Measurements from ENCODE around the gene PES1. TPM values are rescaled to one million over a fixed set of nuclear protein-coding genes. Genes with fewer than 3 reads are reported as not detected.
"Not testable (repeated sequence)": the region's sequence is repeated elsewhere in the genome, so short reads cannot be mapped to it uniquely, and the experiment has no call there.

PES1 gene
- total and polyA plus RNA-seq, 11 donors = 15.7 to 60.9 (median 27.8) TPM

DNA sequence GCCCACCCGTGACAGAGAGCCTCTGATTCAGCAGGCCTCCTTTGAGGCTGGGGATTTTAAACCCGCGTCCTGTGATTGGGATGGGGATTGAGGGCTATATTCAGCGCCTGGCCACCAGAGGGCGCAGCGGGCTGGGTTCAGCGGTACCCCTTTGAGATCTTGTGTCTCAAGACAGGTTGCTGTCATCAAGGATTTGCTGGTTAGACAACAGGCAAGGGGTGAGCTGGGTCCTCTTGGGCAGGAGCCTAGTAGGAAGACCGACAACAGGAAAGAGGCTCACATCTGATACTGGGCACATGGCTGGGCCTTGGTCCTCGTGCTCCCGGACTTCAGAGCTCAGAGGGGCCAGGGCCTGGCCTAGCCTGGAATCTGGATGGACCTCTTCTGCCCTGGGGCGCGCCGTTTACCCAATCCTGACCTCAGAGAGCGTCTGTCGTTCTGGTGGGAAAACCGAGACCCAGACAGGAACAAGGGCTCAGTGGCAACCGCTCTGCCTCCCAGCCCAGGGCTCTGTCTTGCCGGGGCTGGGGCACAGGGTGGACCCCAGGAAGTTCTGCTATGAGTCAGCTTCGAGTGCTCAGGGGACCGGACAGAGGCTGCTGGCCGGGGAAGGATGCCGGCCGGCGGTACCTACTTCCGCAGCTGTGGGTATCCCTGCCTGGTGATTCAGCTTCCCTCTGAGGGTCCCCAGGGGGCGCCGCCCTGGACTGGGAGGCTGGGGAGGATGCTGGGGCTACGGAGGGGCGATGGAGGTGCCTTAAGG lies 42.9 kb upstream of the PES1 start:
- DNase-seq (peak; percentile 83 to 93 (median 85)), ATAC-seq (peak; percentile 65 to 82 (median 74))
- H3K9me3 ChIP-seq = no peaks in the 10 kb centered on the region
- H3K27ac ChIP-seq = peak overlapping the region; percentile 23 to 98 (median 88)
- H3K36me3 ChIP-seq = no peaks in the 10 kb centered on the region
- WGBS, 4 donors = 10 to 18% (median 13%) methylated on average over 25 to 29 of the region's 29 CpGs
- intact Hi-C loops (cut with DNase I) = loop anchor here (1.0 to 10.0 kb wide), 14 partner anchors 32 to 288 kb away; partner anchors contain the start of genes DUSP18 (in 3 of the 10), OSBP2 (in 1 of the 10) and PES1 (in 1 of the 10)
- H3K4me3 ChIP-seq = peak overlapping the region in 11 of 12 donors; percentile 6 to 90 (median 77)
- peaks cover 0 to 37% (median 27%) of the 10 kb centered on the region in 12 donors for H3K4me1 ChIP-seq
- TF ChIP-seq POLR2A (IDR thresholded peaks at IDR 0.05) = no peak
- TF ChIP-seq, protein P1, sequence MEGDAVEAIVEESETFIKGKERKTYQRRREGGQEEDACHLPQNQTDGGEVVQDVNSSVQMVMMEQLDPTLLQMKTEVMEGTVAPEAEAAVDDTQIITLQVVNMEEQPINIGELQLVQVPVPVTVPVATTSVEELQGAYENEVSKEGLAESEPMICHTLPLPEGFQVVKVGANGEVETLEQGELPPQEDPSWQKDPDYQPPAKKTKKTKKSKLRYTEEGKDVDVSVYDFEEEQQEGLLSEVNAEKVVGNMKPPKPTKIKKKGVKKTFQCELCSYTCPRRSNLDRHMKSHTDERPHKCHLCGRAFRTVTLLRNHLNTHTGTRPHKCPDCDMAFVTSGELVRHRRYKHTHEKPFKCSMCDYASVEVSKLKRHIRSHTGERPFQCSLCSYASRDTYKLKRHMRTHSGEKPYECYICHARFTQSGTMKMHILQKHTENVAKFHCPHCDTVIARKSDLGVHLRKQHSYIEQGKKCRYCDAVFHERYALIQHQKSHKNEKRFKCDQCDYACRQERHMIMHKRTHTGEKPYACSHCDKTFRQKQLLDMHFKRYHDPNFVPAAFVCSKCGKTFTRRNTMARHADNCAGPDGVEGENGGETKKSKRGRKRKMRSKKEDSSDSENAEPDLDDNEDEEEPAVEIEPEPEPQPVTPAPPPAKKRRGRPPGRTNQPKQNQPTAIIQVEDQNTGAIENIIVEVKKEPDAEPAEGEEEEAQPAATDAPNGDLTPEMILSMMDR (IDR thresholded peaks at IDR 0.05) = peak; percentile 91 to 96 (median 94)
- no peaks in the 10 kb centered on the region for H3K27me3 ChIP-seq

- not testable (repeated sequence) for DNase-seq, H3K4me3 ChIP-seq, H3K27ac ChIP-seq, ATAC-seq, H3K27me3 ChIP-seq, H3K9me3 ChIP-seq, H3K36me3 ChIP-seq
- H3K4me1 ChIP-seq = peaks cover 0 to 34% (median 15%) of the 10 kb centered on the region in 12 donors
- WGBS, 4 donors = 92 to 97% (median 96%) methylated on average over 11 to 25 of the region's 31 CpGs
- intact Hi-C loops (cut with DNase I) = loop anchor here in 3 of 10 donors (5.0 to 10.0 kb wide), 3 partner anchors 283 to 291 kb away; no protein-coding TSS in a partner anchor
These were observed 39.8 kb upstream of the PES1 start for GRCh38 chr22:30631469-30631868.

- Histone ChIP-seq H3K4me1 (peaks cover 0 to 16% (median 0%) of the 10 kb centered on the region in 12 donors), H3K4me3 (no peak overlapping the region), H3K9me3 (no peaks in the 10 kb centered on the region), H3K27me3 (no peaks in the 10 kb centered on the region), H3K27ac (peak overlapping the region in 2 of 12 donors; percentile 14 to 16), H3K36me3 (peaks cover 0 to 8% (median 0%) of the 10 kb centered on the region in 9 donors)
- DNase-seq = peak in 4 of 5 donors; percentile 32 to 72 (median 42)
- TF ChIP-seq, protein P1 (IDR thresholded peaks at IDR 0.05) = no peak
- no peak for TF ChIP-seq POLR2A (IDR thresholded peaks at IDR 0.05)
- intact Hi-C loops (cut with DNase I) = loop anchor here in 1 of 10 donors (10.0 kb wide), 1 partner anchor 296 kb away; no protein-coding TSS in a partner anchor
- 32 to 53% (median 48%) methylated on average over 4 of the region's 4 CpGs for WGBS, 4 donors
- peak; percentile 54 to 91 (median 72) for ATAC-seq
These were observed 36.8 kb upstream of the PES1 start for GRCh38 chr22:30628491-30628890.

DNA sequence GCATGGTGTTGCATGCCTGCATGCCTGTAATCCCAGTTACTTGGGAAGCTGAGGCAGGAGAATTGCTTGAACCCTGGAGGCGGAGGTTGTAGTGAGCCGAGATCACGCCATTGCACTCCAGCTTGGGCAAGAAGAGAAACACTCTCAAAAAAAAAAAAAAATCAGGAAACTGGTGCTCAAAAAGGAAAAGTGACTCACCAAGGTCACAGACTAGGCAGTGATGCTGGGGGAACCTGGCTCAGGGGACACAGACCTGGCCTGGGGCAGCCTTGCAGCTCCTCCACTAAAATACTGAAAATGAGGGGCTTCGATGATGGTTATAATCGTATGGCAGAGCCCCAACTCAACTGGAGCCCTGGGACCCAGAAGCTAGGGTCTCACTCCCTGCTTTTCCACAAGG lies 35.8 kb upstream of the PES1 start:
- H3K36me3 ChIP-seq = peaks cover 0 to 17% (median 5%) of the 10 kb centered on the region in 9 donors
- DNase-seq (no peak), ATAC-seq (no peak)
- 84 to 86% (median 85%) methylated on average over 5 of the region's 5 CpGs for WGBS, 4 donors
- no peak overlapping the region for H3K27ac ChIP-seq
- H3K4me1 ChIP-seq = peaks cover 0 to 16% (median 0%) of the 10 kb centered on the region in 12 donors
- no peaks in the 10 kb centered on the region for H3K27me3 ChIP-seq
- H3K9me3 ChIP-seq = no peaks in the 10 kb centered on the region
- intact Hi-C loops (cut with DNase I) = loop anchor here in 1 of 10 donors (10.0 kb wide), 1 partner anchor 297 kb away; no protein-coding TSS in a partner anchor
- TF ChIP-seq, protein P1 (IDR thresholded peaks at IDR 0.05) = no peak
- TF ChIP-seq POLR2A (IDR thresholded peaks at IDR 0.05) = no peak
- H3K4me3 ChIP-seq = no peak overlapping the region

Measured in heart left ventricle (tissue), 16 donors.